Measurements from ENCODE around the gene CPED1.

Gene CPED1

GRCh38 chr7:120988591-120989256 is at the start of gene CPED1:
Gene CPED1, plus strand, starts transcription at chr7:120988711. Its CDS starts 911 bp downstream, at chr7:120989622.
- in situ Hi-C loops (cut with HindIII; ENCODE audit: low sequenced_read_pairs), result no loop called here

GRCh38 chr7:120939345-120939744 is 49.2 kb upstream of the CPED1 start:
- in situ Hi-C loops (cut with HindIII; ENCODE audit: low sequenced_read_pairs), result loop anchor here (5.0 kb wide), 1 partner anchor 42 kb away; no protein-coding TSS in a partner anchor

- in situ Hi-C loops (cut with HindIII; ENCODE audit: low sequenced_read_pairs), result no loop called here
Observed at GRCh38 chr7:120941064-120941463, 47.4 kb upstream of the CPED1 start.

GRCh38 chr7:120941856-120942255 is 46.7 kb upstream of the CPED1 start:
- in situ Hi-C loops (cut with HindIII; ENCODE audit: low sequenced_read_pairs), result no loop called here

GRCh38 chr7:120942861-120943260 is 45.6 kb upstream of the CPED1 start:
- in situ Hi-C loops (cut with HindIII; ENCODE audit: low sequenced_read_pairs), result no loop called here

- in situ Hi-C loops (cut with HindIII; ENCODE audit: low sequenced_read_pairs), result no loop called here
Observed at GRCh38 chr7:120944826-120945562, 43.5 kb upstream of the CPED1 start.

GRCh38 chr7:120947980-120948379 is 40.5 kb upstream of the CPED1 start:
- in situ Hi-C loops (cut with HindIII; ENCODE audit: low sequenced_read_pairs), result no loop called here

- in situ Hi-C loops (cut with HindIII; ENCODE audit: low sequenced_read_pairs), result no loop called here
Observed at GRCh38 chr7:120949393-120949911, 39.1 kb upstream of the CPED1 start.

GRCh38 chr7:120949998-120950538 is 38.4 kb upstream of the CPED1 start:
- in situ Hi-C loops (cut with HindIII; ENCODE audit: low sequenced_read_pairs), result no loop called here

GRCh38 chr7:120950539-120951308 is 37.8 kb upstream of the CPED1 start, which contains the start of gene ING3:
Gene ING3, plus strand, starts transcription at chr7:120950777. Its CDS starts 120 bp downstream, at chr7:120950897.
- in situ Hi-C loops (cut with HindIII; ENCODE audit: low sequenced_read_pairs), result no loop called here

GRCh38 chr7:120951309-120951699 is 37.2 kb upstream of the CPED1 start:
- in situ Hi-C loops (cut with HindIII; ENCODE audit: low sequenced_read_pairs), result no loop called here

GRCh38 chr7:120951826-120952225 is 36.7 kb upstream of the CPED1 start:
- in situ Hi-C loops (cut with HindIII; ENCODE audit: low sequenced_read_pairs), result no loop called here

GRCh38 chr7:120955577-120956149 is 32.8 kb upstream of the CPED1 start:
- in situ Hi-C loops (cut with HindIII; ENCODE audit: low sequenced_read_pairs), result no loop called here

GRCh38 chr7:120959929-120960484 is 28.5 kb upstream of the CPED1 start:
- in situ Hi-C loops (cut with HindIII; ENCODE audit: low sequenced_read_pairs), result no loop called here

- in situ Hi-C loops (cut with HindIII; ENCODE audit: low sequenced_read_pairs), result no loop called here
Observed at GRCh38 chr7:120960714-120961113, 27.8 kb upstream of the CPED1 start.

GRCh38 chr7:120961638-120962173 is 26.8 kb upstream of the CPED1 start:
- in situ Hi-C loops (cut with HindIII; ENCODE audit: low sequenced_read_pairs), result no loop called here

- in situ Hi-C loops (cut with HindIII; ENCODE audit: low sequenced_read_pairs), result no loop called here
Observed at GRCh38 chr7:120964088-120964487, 24.4 kb upstream of the CPED1 start.

GRCh38 chr7:120966961-120967360 is 21.6 kb upstream of the CPED1 start:
- in situ Hi-C loops (cut with HindIII; ENCODE audit: low sequenced_read_pairs), result no loop called here

- in situ Hi-C loops (cut with HindIII; ENCODE audit: low sequenced_read_pairs), result no loop called here
Observed at GRCh38 chr7:120973849-120974248, 14.7 kb upstream of the CPED1 start.
